GM18505 (cell line): ENCODE measurements around the gene FAM20C.
"Not testable (repeated sequence)": the region's sequence is repeated elsewhere in the genome, so short reads cannot be mapped to it uniquely, and the experiment has no call there.

Source experiments
- ATAC-seq: cut with Tn5 transposase; IDR thresholded peaks from one replicate; pipeline ENCODE4 v1.9.1; 2021; ENCODE audit not compliant: unreplicated experiment
- POLR2A ChIP-seq: IDR thresholded peaks from 4 replicates; pipeline ENCODE4 v1.6.1; 2011; ENCODE audit warnings: borderline replicate concordance; ENCODE audit not compliant: insufficient read depth, insufficient read length; ENCODE audit errors: extremely low read depth

The FAM20C gene

GRCh38 chr7:261341-262250 lies 69.2 kb downstream of the FAM20C start:
- no peak for ATAC-seq
- TF ChIP-seq POLR2A: no peak

GRCh38 chr7:262251-262572 lies 69.8 kb downstream of the FAM20C start:
- ATAC-seq: no peak
- TF ChIP-seq POLR2A: no peak

- ATAC-seq: not testable (repeated sequence)
Measured at GRCh38 chr7:262631-263311, 70.4 kb downstream of the FAM20C start.

- not testable (repeated sequence) for ATAC-seq
Measured at GRCh38 chr7:263483-264351, 71.3 kb downstream of the FAM20C start.

- ATAC-seq: no peak
- no peak for TF ChIP-seq POLR2A
Measured at GRCh38 chr7:264541-265191, 72.3 kb downstream of the FAM20C start.

GRCh38 chr7:265192-265997 lies 73.0 kb downstream of the FAM20C start:
- TF ChIP-seq POLR2A: no peak
- no peak for ATAC-seq

GRCh38 chr7:265998-266850 lies 73.9 kb downstream of the FAM20C start:
- ATAC-seq: no peak
- TF ChIP-seq POLR2A: no peak

- TF ChIP-seq POLR2A: no peak
- no peak for ATAC-seq
Measured at GRCh38 chr7:266851-267840, 74.8 kb downstream of the FAM20C start.

- ATAC-seq: no peak
- TF ChIP-seq POLR2A: no peak
Measured at GRCh38 chr7:268991-269390, 76.6 kb downstream of the FAM20C start.

- no peak for TF ChIP-seq POLR2A
- ATAC-seq: no peak
Measured at GRCh38 chr7:269721-270120, 77.3 kb downstream of the FAM20C start.
